ENCODE results near the gene COPZ1. TPM values are rescaled to one million over a fixed set of nuclear protein-coding genes. Genes with fewer than 3 reads are reported as not detected.

Gene COPZ1
- total and polyA plus RNA-seq, 9 of the 15 experiments (the other 6 are each of a cell fraction or from before 2014, with no cell fraction given): 137 to 487 (median 233) TPM

DNA sequence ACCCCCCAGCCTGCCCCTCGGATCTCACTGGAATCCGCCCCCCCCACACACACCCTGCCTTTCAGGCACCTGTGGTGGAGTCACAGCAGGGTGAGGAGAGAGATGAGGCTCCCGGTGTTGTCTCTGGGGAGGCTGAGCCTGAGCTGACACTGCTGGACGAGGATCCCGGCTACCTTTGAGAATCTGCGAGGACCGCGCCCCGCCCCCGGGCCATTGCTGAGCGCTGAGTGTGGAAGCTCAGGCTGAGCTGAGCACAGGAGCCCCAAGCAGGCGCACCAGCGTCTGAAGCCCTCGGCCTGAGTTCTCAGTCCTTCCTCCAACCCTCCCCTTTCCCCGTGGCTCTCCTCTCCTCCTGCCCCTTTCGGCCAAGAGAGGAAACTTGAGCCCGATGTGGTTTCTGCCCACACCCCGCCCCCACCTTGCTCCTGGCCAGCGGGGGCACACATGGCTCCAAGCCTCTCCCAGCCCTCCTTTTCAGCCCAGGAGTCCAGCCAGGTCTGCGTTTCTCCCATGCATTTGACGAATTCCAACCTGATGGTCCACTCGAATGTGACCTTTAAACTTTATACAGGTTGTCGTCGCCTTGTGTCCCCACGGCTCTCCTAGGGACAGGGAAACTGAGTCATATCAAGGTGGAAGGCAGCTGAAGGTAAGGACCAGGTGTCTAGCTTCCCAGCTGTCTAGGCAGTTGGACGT is 24.1 kb upstream of the COPZ1 start, which contains the start of gene NFE2 (continued):
- TF ChIP-seq ZNF644 (tag; IDR thresholded peaks at IDR 0.05; ENCODE audit: low read depth) (0 out of 2 replicates have a peak, but pooled peaks have one; percentile 50), KDM2B (CRISPR knock-in tag; IDR thresholded peaks at IDR 0.05) (no peak), ARNT (IDR thresholded peaks at IDR 0.05) (0 out of 4 replicates have a peak, but pooled peaks of 1 of the 2 experiments have one; percentile 32), DPF2 (IDR thresholded peaks at IDR 0.05) (peak; percentile 71), TCF3 (CRISPR knock-in tag; IDR thresholded peaks at IDR 0.05) (peak; percentile 59; the same call in 1 of the 2 replicates), TRIM24 (IDR thresholded peaks at IDR 0.05) (0 out of 4 replicates have a peak, but pooled peaks of 1 of the 2 experiments have one; percentile 29), HNRNPLL (IDR thresholded peaks at IDR 0.05; ENCODE audit: low read depth, low read length, poor library complexity, severe bottlenecking) (peak; percentile 53), TOE1 (IDR thresholded peaks at IDR 0.05; ENCODE audit: borderline replicate concordance) (peak; percentile 66; the same call in 1 of the 2 replicates), TOE1 (CRISPR knock-in tag; IDR thresholded peaks at IDR 0.05; ENCODE audit: borderline replicate concordance, low read depth) (no peak), SMAD4 (CRISPR knock-in tag; conservative IDR thresholded peaks at IDR 0.05) (peak; percentile 59), MTA2 (IDR thresholded peaks at IDR 0.05; ENCODE audit: low read depth) (peak; percentile 37), POLR2H (tag; IDR thresholded peaks at IDR 0.05; ENCODE audit: low read depth) (0 out of 2 replicates have a peak, but pooled peaks have one; percentile 17), HDAC8 (tag; IDR thresholded peaks at IDR 0.05) (no peak)
- TF ChIP-seq, protein P1, sequence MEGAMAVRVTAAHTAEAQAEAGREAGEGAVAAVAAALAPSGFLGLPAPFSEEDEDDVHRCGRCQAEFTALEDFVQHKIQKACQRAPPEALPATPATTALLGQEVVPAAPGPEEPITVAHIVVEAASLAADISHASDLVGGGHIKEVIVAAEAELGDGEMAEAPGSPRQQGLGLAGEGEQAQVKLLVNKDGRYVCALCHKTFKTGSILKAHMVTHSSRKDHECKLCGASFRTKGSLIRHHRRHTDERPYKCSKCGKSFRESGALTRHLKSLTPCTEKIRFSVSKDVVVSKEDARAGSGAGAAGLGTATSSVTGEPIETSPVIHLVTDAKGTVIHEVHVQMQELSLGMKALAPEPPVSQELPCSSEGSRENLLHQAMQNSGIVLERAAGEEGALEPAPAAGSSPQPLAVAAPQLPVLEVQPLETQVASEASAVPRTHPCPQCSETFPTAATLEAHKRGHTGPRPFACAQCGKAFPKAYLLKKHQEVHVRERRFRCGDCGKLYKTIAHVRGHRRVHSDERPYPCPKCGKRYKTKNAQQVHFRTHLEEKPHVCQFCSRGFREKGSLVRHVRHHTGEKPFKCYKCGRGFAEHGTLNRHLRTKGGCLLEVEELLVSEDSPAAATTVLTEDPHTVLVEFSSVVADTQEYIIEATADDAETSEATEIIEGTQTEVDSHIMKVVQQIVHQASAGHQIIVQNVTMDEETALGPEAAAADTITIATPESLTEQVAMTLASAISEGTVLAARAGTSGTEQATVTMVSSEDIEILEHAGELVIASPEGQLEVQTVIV (CRISPR knock-in tag; IDR thresholded peaks at IDR 0.05; ENCODE audit: borderline replicate concordance): no peak
- TF ChIP-seq, protein P2, sequence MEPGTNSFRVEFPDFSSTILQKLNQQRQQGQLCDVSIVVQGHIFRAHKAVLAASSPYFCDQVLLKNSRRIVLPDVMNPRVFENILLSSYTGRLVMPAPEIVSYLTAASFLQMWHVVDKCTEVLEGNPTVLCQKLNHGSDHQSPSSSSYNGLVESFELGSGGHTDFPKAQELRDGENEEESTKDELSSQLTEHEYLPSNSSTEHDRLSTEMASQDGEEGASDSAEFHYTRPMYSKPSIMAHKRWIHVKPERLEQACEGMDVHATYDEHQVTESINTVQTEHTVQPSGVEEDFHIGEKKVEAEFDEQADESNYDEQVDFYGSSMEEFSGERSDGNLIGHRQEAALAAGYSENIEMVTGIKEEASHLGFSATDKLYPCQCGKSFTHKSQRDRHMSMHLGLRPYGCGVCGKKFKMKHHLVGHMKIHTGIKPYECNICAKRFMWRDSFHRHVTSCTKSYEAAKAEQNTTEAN (CRISPR knock-in tag; IDR thresholded peaks at IDR 0.05): no peak
- TF ChIP-seq, protein P3, sequence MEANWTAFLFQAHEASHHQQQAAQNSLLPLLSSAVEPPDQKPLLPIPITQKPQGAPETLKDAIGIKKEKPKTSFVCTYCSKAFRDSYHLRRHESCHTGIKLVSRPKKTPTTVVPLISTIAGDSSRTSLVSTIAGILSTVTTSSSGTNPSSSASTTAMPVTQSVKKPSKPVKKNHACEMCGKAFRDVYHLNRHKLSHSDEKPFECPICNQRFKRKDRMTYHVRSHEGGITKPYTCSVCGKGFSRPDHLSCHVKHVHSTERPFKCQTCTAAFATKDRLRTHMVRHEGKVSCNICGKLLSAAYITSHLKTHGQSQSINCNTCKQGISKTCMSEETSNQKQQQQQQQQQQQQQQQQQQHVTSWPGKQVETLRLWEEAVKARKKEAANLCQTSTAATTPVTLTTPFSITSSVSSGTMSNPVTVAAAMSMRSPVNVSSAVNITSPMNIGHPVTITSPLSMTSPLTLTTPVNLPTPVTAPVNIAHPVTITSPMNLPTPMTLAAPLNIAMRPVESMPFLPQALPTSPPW (CRISPR knock-in tag; IDR thresholded peaks at IDR 0.05): peak; percentile 92
- TF ChIP-seq, protein P4, sequence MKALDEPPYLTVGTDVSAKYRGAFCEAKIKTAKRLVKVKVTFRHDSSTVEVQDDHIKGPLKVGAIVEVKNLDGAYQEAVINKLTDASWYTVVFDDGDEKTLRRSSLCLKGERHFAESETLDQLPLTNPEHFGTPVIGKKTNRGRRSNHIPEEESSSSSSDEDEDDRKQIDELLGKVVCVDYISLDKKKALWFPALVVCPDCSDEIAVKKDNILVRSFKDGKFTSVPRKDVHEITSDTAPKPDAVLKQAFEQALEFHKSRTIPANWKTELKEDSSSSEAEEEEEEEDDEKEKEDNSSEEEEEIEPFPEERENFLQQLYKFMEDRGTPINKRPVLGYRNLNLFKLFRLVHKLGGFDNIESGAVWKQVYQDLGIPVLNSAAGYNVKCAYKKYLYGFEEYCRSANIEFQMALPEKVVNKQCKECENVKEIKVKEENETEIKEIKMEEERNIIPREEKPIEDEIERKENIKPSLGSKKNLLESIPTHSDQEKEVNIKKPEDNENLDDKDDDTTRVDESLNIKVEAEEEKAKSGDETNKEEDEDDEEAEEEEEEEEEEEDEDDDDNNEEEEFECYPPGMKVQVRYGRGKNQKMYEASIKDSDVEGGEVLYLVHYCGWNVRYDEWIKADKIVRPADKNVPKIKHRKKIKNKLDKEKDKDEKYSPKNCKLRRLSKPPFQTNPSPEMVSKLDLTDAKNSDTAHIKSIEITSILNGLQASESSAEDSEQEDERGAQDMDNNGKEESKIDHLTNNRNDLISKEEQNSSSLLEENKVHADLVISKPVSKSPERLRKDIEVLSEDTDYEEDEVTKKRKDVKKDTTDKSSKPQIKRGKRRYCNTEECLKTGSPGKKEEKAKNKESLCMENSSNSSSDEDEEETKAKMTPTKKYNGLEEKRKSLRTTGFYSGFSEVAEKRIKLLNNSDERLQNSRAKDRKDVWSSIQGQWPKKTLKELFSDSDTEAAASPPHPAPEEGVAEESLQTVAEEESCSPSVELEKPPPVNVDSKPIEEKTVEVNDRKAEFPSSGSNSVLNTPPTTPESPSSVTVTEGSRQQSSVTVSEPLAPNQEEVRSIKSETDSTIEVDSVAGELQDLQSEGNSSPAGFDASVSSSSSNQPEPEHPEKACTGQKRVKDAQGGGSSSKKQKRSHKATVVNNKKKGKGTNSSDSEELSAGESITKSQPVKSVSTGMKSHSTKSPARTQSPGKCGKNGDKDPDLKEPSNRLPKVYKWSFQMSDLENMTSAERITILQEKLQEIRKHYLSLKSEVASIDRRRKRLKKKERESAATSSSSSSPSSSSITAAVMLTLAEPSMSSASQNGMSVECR (CRISPR knock-in tag; IDR thresholded peaks at IDR 0.05): peak; percentile 62
